Caco-2 (cell line): ENCODE data around the gene BAG3. TPM values are rescaled to one million over a fixed set of nuclear protein-coding genes. Genes with fewer than 3 reads are reported as not detected.

ENCODE experiments used
- BruUV-seq: library from RNA; stranded (reverse); fragments of 400-500 nt; replicated peaks from 2 replicates; lab custom pipeline; 2021; lab: Mats Ljungman, UMichigan
- CTCF ChIA-PET: fragments of 300-600 bp; sonication (Branson Sonifier 250); formaldehyde crosslinking; loops from one replicate; lab custom pipeline; 2022; ENCODE audit warnings: antibody characterized with exemption; lab: Charles Lee
- POLR2A ChIA-PET: fragments of 300-600 bp; sonication (Branson Sonifier 250); formaldehyde crosslinking; loops from one replicate; lab custom pipeline; 2022; ENCODE audit warnings: antibody characterized with exemption; lab: Charles Lee
- DNase-seq, 2 experiments: peaks; one replicate each; pipeline versions ENCODE4 v3.0.0 to v3.0.0-alpha.2; 2020 to 2022
- H3K27me3 ChIP-seq: replicated peaks from 2 replicates; pipeline ENCODE4 v1.6.0; 2011; ENCODE audit warnings: low read length; ENCODE audit not compliant: control insufficient read depth, insufficient read depth
- H3K36me3 ChIP-seq: 2 replicates; pipeline ENCODE4 v1.5.1; 2011; ENCODE audit warnings: low read length; ENCODE audit not compliant: control insufficient read depth, insufficient read depth
- H3K4me1 ChIP-seq: fragments of 250-450 bp; sonication (Bioruptor Pico); 2 replicates; pipeline ENCODE4 v1.5.1; 2020; ENCODE audit warnings: mild to moderate bottlenecking
- H3K4me3 ChIP-seq: 2 replicates; pipeline ENCODE4 v1.5.1; 2011; ENCODE audit warnings: low read depth, mild to moderate bottlenecking, control low read depth, low read length
- H3K9me3 ChIP-seq: fragments of 250-450 bp; sonication (Bioruptor Pico); 2 replicates; pipeline ENCODE4 v1.5.1; 2020; ENCODE audit warnings: mild to moderate bottlenecking, moderate library complexity
- H3K27ac Mint-ChIP-seq: one replicate; pipeline ENCODE4 v1.8.0; 2022; ENCODE audit warnings: mixed read lengths; ENCODE audit not compliant: unreplicated experiment
- H3K27me3 Mint-ChIP-seq: one replicate; pipeline ENCODE4 v1.8.0; 2022; ENCODE audit warnings: mixed read lengths; ENCODE audit not compliant: insufficient read depth, unreplicated experiment
- H3K36me3 Mint-ChIP-seq: one replicate; pipeline ENCODE4 v1.8.0; 2022; ENCODE audit warnings: mild to moderate bottlenecking, mixed read lengths; ENCODE audit not compliant: insufficient read depth, unreplicated experiment
- H3K4me1 Mint-ChIP-seq: one replicate; pipeline ENCODE4 v1.8.0; 2022; ENCODE audit warnings: low read depth, mixed read lengths; ENCODE audit not compliant: unreplicated experiment
- H3K4me3 Mint-ChIP-seq: one replicate; pipeline ENCODE4 v1.8.0; 2022; ENCODE audit warnings: mild to moderate bottlenecking, moderate library complexity, mixed read lengths; ENCODE audit not compliant: unreplicated experiment
- H3K9me3 Mint-ChIP-seq: one replicate; pipeline ENCODE4 v1.8.0; 2022; ENCODE audit warnings: mixed read lengths; ENCODE audit not compliant: unreplicated experiment
- CTCF ChIP-seq, 2 experiments: fragments of 200-600 bp in 1 of 2; IDR thresholded peaks; 1 replicate in 1 of 2; 2 replicates in 1 of 2; pipeline versions ENCODE4 v1.5.1 to v1.8.0; 2011 to 2022; ENCODE audit warnings: antibody characterized with exemption in 1 of 2, control low read depth in 1 of 2, inconsistent platforms in 1 of 2, low read depth in 1 of 2, low read length in 1 of 2, mild to moderate bottlenecking in 1 of 2, moderate library complexity in 1 of 2; ENCODE audit not compliant: insufficient read depth in 1 of 2, severe bottlenecking in 1 of 2, unreplicated experiment in 1 of 2
- intact Hi-C: fragments of 100-400 bp; cut with micrococcal nuclease; formaldehyde crosslinking; loops from one replicate; pipeline ENCODE4 v1.10.0; 2022; ENCODE audit not compliant: unreplicated experiment
- total RNA-seq: library from RNA; stranded (reverse); gene quantifications from 2 replicates; pipeline ENCODE4 v1.2.3, GENCODE V29; 2022

BAG3 gene
- total RNA-seq, 1 experiment from 2014 or later = 30.7 TPM

- Histone ChIP-seq H3K27me3 (no peaks in the 10 kb centered on the region), H3K9me3 (no peaks in the 10 kb centered on the region), H3K36me3 (peaks cover 2% of the 10 kb centered on the region), H3K4me3 (no peak overlapping the region), H3K4me1 (peaks cover 3% of the 10 kb centered on the region)
- CTCF ChIA-PET = no interaction called here
- no peak overlapping the region for H3K4me3 Mint-ChIP-seq
- no peaks in the 10 kb centered on the region for H3K9me3 Mint-ChIP-seq
- no peaks in the 10 kb centered on the region for H3K27me3 Mint-ChIP-seq
- intact Hi-C loops = no loop called here
- no peak for DNase-seq
- no peak for TF ChIP-seq CTCF (IDR thresholded peaks at IDR 0.05; ENCODE audit: insufficient read depth in 1 of 2, low read depth in 1 of 2, low read length in 1 of 2, severe bottlenecking in 1 of 2, unreplicated experiment in 1 of 2)
- no peak overlapping the region for H3K27ac Mint-ChIP-seq
- no TSS peak for BruUV-seq
- POLR2A ChIA-PET = no interaction called here
- peaks cover 53% of the 10 kb centered on the region for H3K36me3 Mint-ChIP-seq
- H3K4me1 Mint-ChIP-seq = peaks cover 12% of the 10 kb centered on the region
Measured at GRCh38 chr10:119673271-119673670, 22.1 kb downstream of the BAG3 start.

GRCh38 chr10:119675483-119676170 lies 24.4 kb downstream of the BAG3 start:
- H3K27me3 Mint-ChIP-seq = no peaks in the 10 kb centered on the region
- no peak overlapping the region for H3K27ac Mint-ChIP-seq

DNA sequence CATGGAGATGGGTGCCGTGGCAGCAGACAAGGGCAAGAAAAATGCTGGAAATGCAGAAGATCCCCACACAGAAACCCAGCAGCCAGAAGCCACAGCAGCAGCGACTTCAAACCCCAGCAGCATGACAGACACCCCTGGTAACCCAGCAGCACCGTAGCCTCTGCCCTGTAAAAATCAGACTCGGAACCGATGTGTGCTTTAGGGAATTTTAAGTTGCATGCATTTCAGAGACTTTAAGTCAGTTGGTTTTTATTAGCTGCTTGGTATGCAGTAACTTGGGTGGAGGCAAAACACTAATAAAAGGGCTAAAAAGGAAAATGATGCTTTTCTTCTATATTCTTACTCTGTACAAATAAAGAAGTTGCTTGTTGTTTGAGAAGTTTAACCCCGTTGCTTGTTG lies 25.9 kb downstream of the BAG3 start:
- no peak for DNase-seq
- H3K9me3 ChIP-seq = no peaks in the 10 kb centered on the region
- intact Hi-C loops = no loop called here
- Mint-ChIP-seq H3K4me1 (no peaks in the 10 kb centered on the region), H3K4me3 (no peak overlapping the region), H3K36me3 (peaks cover 36% of the 10 kb centered on the region), H3K27me3 (no peaks in the 10 kb centered on the region), H3K27ac (no peak overlapping the region), H3K9me3 (no peaks in the 10 kb centered on the region)
- H3K36me3 ChIP-seq = no peaks in the 10 kb centered on the region; the same call in none of the 2 replicates
- no peaks in the 10 kb centered on the region for H3K4me1 ChIP-seq
- H3K4me3 ChIP-seq = no peak overlapping the region
- TSS peak; percentile 59 for BruUV-seq
- no peak for TF ChIP-seq CTCF (IDR thresholded peaks at IDR 0.05; ENCODE audit: insufficient read depth in 1 of 2, low read depth in 1 of 2, low read length in 1 of 2, severe bottlenecking in 1 of 2, unreplicated experiment in 1 of 2)
- no peaks in the 10 kb centered on the region for H3K27me3 ChIP-seq
- ChIA-PET CTCF (no interaction called here), POLR2A (no interaction called here)

More at GRCh38 chr10:119675483-119676170, 24.4 kb downstream of the BAG3 start:
- Histone ChIP-seq H3K4me3 (no peak overlapping the region), H3K4me1 (no peaks in the 10 kb centered on the region), H3K9me3 (no peaks in the 10 kb centered on the region), H3K27me3 (no peaks in the 10 kb centered on the region), H3K36me3 (peaks cover 2% of the 10 kb centered on the region)
- Mint-ChIP-seq H3K36me3 (peaks cover 45% of the 10 kb centered on the region), H3K4me3 (no peak overlapping the region), H3K4me1 (no peaks in the 10 kb centered on the region), H3K9me3 (no peaks in the 10 kb centered on the region)
- BruUV-seq = no TSS peak
- ChIA-PET CTCF (no interaction called here), POLR2A (interaction anchor here (0.6 to 1.0 kb wide), 2 partner anchors 12 to 24 kb away, joined by 3 to 4 read pairs; partner anchors contain the start of gene BAG3)
- no peak for DNase-seq
- TF ChIP-seq CTCF (IDR thresholded peaks at IDR 0.05; ENCODE audit: insufficient read depth in 1 of 2, low read depth in 1 of 2, low read length in 1 of 2, severe bottlenecking in 1 of 2, unreplicated experiment in 1 of 2) = no peak
- intact Hi-C loops = no loop called here
